Glutamatergic neuron (in vitro differentiated cells): Measurements from ENCODE around the gene TEX38. TPM values are rescaled to one million over a fixed set of nuclear protein-coding genes. Genes with fewer than 3 reads are reported as not detected.
"Not testable (repeated sequence)": the region's sequence is repeated elsewhere in the genome, so short reads cannot be mapped to it uniquely, and the experiment has no call there.

Experiments
- DNase-seq: peaks from one replicate; pipeline ENCODE4 v3.0.0; 2022
- H3K27ac Mint-ChIP-seq: one replicate; pipeline ENCODE4 v1.8.0; 2020; ENCODE audit warnings: mild to moderate bottlenecking, mixed read lengths, inconsistent platforms; ENCODE audit not compliant: unreplicated experiment
- H3K27me3 Mint-ChIP-seq: one replicate; pipeline ENCODE4 v1.8.0; 2020; ENCODE audit warnings: mild to moderate bottlenecking, moderate library complexity, mixed read lengths, inconsistent platforms; ENCODE audit not compliant: unreplicated experiment
- H3K36me3 Mint-ChIP-seq: one replicate; pipeline ENCODE4 v1.8.0; 2020; ENCODE audit warnings: mild to moderate bottlenecking, mixed read lengths, inconsistent platforms; ENCODE audit not compliant: unreplicated experiment
- H3K4me1 Mint-ChIP-seq: one replicate; pipeline ENCODE4 v1.8.0; 2020; ENCODE audit warnings: mild to moderate bottlenecking, low read depth, mixed read lengths, inconsistent platforms; ENCODE audit not compliant: unreplicated experiment
- H3K4me3 Mint-ChIP-seq: one replicate; pipeline ENCODE4 v1.8.0; 2020; ENCODE audit warnings: mild to moderate bottlenecking, mixed read lengths, inconsistent platforms; ENCODE audit not compliant: unreplicated experiment
- H3K9me3 Mint-ChIP-seq: one replicate; pipeline ENCODE4 v1.8.0; 2020; ENCODE audit warnings: mild to moderate bottlenecking, moderate library complexity, mixed read lengths, inconsistent platforms; ENCODE audit not compliant: unreplicated experiment
- CTCF ChIP-seq: fragments of 200-600 bp; sonication (generic); IDR thresholded peaks from one replicate; pipeline ENCODE4 v1.5.0; 2021; ENCODE audit not compliant: partially characterized antibody, unreplicated experiment
- total RNA-seq: library from RNA; stranded (reverse); fragmentation: NEBNext Ultra II Directional; extraction: Animal tissue kit (Norgen Biotek cat#: 25700); gene quantifications from one replicate; pipeline ENCODE4 v1.2.1, GENCODE V29; 2021; ENCODE audit not compliant: unreplicated experiment

Gene TEX38
- total RNA-seq, 1 donor from 2014 or later = not detected

- Mint-ChIP-seq H3K4me3 (peak overlapping the region; percentile 98), H3K4me1 (peaks cover 14% of the 10 kb centered on the region), H3K27me3 (no peaks in the 10 kb centered on the region), H3K9me3 (no peaks in the 10 kb centered on the region), H3K27ac (peak overlapping the region; percentile 69), H3K36me3 (no peaks in the 10 kb centered on the region)
- DNase-seq = no peak
- TF ChIP-seq CTCF = no peak
Measured at GRCh38 chr1:46718340-46718726, 46.7 kb downstream of the TEX38 start.

GRCh38 chr1:46718727-46719622 is 47.3 kb downstream of the TEX38 start, which contains the start of gene EFCAB14:
Gene EFCAB14 (minus strand): TSS chr1:46719114. CDS start chr1:46718087, 1,027 bp downstream.
- H3K4me1 Mint-ChIP-seq = peaks cover 14% of the 10 kb centered on the region
- H3K27me3 Mint-ChIP-seq = no peaks in the 10 kb centered on the region
- peak; percentile 98 for DNase-seq
- peak within 1 kb of the TSS; percentile 98 for H3K4me3 Mint-ChIP-seq
- no peaks in the 10 kb centered on the region for H3K9me3 Mint-ChIP-seq
- no peak for TF ChIP-seq CTCF
- no peaks in the 10 kb centered on the region for H3K36me3 Mint-ChIP-seq
- H3K27ac Mint-ChIP-seq = peak within 1 kb of the TSS; percentile 69

- Mint-ChIP-seq H3K9me3 (no peaks in the 10 kb centered on the region), H3K27ac (no peak overlapping the region), H3K36me3 (no peaks in the 10 kb centered on the region), H3K4me3 (peak overlapping the region; percentile 79), H3K27me3 (no peaks in the 10 kb centered on the region), H3K4me1 (peaks cover 14% of the 10 kb centered on the region)
- no peak for DNase-seq
- no peak for TF ChIP-seq CTCF
Measured at GRCh38 chr1:46719689-46720088, 48.0 kb downstream of the TEX38 start.

- H3K4me3 Mint-ChIP-seq, DNase-seq, H3K36me3 Mint-ChIP-seq, H3K27ac Mint-ChIP-seq, H3K27me3 Mint-ChIP-seq, H3K9me3 Mint-ChIP-seq: not testable (repeated sequence)
- peaks cover 15% of the 10 kb centered on the region for H3K4me1 Mint-ChIP-seq
Measured at GRCh38 chr1:46720319-46720718, 48.7 kb downstream of the TEX38 start.

GRCh38 chr1:46721204-46721603 is 49.5 kb downstream of the TEX38 start:
- H3K4me1 Mint-ChIP-seq = peaks cover 16% of the 10 kb centered on the region
- no peak for DNase-seq
- no peaks in the 10 kb centered on the region for H3K36me3 Mint-ChIP-seq
- no peak overlapping the region for H3K4me3 Mint-ChIP-seq
- H3K27ac Mint-ChIP-seq = no peak overlapping the region
- H3K9me3 Mint-ChIP-seq = no peaks in the 10 kb centered on the region
- H3K27me3 Mint-ChIP-seq = no peaks in the 10 kb centered on the region
- TF ChIP-seq CTCF = no peak
